GM12865 (cell line): ENCODE data around the gene ACSL3.
"Not testable (repeated sequence)": the region's sequence is repeated elsewhere in the genome, so short reads cannot be mapped to it uniquely, and the experiment has no call there.

Experiments
- DNase-seq: peaks from one replicate; pipeline ENCODE4 v3.0.0; 2010; ENCODE audit warnings: low read depth
- H3K4me3 ChIP-seq: 2 replicates; pipeline ENCODE4 v1.5.1; 2011; ENCODE audit warnings: mild to moderate bottlenecking, low read depth, low read length, control low read depth
- TF ChIP-seq, protein P1 (sequence below): IDR thresholded peaks from 2 replicates; pipeline ENCODE4 v1.5.1; 2011; ENCODE audit warnings: low read length, control low read depth, low read depth, inconsistent platforms; ENCODE audit not compliant: insufficient read depth; ENCODE audit errors: missing control alignments

ACSL3 gene

DNA sequence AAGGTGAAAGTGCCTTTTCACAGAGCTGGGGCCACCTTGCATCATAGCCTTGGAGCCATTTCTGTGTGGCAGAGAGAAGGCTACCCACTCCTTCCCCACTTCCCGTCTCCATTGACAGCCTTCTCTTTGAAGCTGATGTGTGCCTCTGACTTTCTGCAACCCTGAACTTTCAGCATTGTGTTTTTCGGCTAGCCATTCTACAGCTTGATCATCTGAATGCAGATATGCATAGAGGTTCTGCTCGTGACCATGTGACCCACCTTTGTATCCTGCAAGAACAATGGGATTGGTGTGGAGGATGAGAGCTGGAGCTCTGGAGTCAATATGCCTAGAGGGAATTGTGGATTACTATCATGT, 122.1 kb downstream of the ACSL3 start:
- DNase-seq, result no peak
- TF ChIP-seq, protein P1, sequence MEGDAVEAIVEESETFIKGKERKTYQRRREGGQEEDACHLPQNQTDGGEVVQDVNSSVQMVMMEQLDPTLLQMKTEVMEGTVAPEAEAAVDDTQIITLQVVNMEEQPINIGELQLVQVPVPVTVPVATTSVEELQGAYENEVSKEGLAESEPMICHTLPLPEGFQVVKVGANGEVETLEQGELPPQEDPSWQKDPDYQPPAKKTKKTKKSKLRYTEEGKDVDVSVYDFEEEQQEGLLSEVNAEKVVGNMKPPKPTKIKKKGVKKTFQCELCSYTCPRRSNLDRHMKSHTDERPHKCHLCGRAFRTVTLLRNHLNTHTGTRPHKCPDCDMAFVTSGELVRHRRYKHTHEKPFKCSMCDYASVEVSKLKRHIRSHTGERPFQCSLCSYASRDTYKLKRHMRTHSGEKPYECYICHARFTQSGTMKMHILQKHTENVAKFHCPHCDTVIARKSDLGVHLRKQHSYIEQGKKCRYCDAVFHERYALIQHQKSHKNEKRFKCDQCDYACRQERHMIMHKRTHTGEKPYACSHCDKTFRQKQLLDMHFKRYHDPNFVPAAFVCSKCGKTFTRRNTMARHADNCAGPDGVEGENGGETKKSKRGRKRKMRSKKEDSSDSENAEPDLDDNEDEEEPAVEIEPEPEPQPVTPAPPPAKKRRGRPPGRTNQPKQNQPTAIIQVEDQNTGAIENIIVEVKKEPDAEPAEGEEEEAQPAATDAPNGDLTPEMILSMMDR, result no peak
- no peak overlapping the region for H3K4me3 ChIP-seq

DNA sequence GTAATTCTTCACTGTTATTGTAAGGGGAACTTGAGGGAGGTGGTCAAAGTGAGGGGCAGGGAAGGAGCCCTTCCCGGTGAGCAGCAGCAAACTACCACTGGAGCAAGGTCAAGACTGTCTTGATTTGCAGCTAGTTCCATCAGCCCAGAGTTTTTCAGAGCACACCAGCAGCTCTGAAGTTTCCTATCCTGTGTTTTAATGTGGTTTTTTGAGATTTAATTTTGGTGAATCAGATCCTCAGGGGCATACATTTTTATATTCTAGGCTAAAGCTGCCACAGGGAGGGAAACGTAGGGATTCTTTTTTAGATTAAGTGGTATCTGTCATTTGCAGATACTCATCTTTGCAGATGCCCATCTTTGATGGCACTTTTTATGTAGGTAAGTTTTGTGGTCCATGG, 124.1 kb downstream of the ACSL3 start:
- TF ChIP-seq, protein P1, result no peak
- no peak overlapping the region for H3K4me3 ChIP-seq
- no peak for DNase-seq

DNA sequence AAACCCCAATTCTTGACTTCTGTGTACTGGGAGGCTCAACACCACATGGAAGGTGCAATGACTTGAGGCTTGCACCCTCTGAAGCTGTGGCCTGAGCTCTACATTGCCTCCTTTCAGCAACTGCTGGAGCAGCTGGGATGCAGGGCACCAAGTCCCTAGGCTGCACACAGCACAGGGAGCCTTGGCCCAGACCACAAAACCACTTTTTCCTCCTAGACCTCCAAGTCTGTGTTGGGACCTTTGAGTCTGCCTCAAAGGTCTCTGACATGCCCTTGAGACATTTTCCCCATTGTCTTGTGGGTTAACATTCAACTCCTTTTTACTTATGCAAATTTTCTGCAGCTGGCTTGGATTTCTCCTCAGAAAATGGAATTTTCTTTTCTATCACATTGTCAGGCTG, 128.6 kb downstream of the ACSL3 start:
- H3K4me3 ChIP-seq, result no peak overlapping the region
- TF ChIP-seq, protein P1, result no peak
- DNase-seq, result no peak

DNA sequence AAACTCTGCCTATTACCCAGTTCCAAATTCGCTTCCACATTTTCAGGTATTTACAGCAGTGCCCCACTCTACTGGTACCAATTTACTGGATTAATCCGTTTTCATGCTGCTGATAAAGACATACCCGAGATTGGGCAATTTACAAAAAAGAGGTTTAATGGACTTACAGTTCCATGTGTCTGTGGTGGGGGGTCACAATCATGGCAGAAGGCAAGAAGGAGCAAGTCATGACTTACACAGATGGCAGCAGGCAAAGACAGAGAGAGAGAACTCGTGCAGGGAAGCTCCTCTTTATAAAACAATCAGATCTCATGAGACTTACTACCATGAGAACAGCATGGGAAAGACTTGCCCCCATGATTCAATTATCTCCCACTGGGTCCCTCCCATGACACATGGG, 129.4 kb downstream of the ACSL3 start:
- H3K4me3 ChIP-seq, DNase-seq: not testable (repeated sequence)

DNA sequence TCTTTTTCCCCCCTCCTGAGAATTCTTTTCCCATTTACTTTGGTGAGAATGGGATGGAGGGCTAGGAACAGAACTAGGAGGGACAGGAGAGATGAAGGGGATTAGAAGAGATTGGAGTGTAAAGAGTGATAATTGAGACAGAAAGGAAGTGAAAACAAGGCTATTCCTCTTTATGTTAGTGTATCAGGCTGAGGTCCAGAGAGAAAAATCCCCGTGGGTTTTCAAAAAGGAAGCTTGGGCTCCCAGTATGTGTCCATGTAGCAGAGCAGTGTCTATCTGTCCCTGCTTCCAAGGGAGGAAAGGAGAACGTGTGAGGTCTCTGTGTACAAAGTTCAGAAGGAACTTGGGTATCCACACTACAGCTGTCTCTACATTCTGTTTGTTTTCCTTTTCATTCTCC, 131.3 kb downstream of the ACSL3 start:
- H3K4me3 ChIP-seq, result no peak overlapping the region
- no peak for DNase-seq
- TF ChIP-seq, protein P1, result no peak
